ENCODE results near the gene ACTRT1.

DNA sequence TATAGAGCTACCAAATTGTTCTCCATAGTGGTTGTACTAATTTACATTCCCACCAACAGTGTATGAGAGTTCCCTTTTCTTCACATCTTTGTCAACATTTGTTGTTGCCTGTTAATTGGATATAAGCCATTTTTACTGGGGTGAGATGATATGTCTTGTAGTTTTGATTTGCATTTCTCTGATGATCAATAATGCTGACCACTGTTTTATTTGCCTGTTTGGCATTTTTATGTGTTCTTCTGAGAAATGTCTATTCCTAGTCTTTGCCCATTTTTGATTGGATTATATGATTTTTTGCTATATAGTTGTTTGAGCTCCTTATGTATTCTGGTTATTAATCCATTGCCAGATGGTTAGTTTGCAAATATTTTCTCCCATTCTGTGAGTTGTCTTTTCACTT lies 44.3 kb downstream of the ACTRT1 start:
- TF ChIP-seq HDAC2 (IDR thresholded peaks at IDR 0.05), result no peak
- TF ChIP-seq, protein P1, sequence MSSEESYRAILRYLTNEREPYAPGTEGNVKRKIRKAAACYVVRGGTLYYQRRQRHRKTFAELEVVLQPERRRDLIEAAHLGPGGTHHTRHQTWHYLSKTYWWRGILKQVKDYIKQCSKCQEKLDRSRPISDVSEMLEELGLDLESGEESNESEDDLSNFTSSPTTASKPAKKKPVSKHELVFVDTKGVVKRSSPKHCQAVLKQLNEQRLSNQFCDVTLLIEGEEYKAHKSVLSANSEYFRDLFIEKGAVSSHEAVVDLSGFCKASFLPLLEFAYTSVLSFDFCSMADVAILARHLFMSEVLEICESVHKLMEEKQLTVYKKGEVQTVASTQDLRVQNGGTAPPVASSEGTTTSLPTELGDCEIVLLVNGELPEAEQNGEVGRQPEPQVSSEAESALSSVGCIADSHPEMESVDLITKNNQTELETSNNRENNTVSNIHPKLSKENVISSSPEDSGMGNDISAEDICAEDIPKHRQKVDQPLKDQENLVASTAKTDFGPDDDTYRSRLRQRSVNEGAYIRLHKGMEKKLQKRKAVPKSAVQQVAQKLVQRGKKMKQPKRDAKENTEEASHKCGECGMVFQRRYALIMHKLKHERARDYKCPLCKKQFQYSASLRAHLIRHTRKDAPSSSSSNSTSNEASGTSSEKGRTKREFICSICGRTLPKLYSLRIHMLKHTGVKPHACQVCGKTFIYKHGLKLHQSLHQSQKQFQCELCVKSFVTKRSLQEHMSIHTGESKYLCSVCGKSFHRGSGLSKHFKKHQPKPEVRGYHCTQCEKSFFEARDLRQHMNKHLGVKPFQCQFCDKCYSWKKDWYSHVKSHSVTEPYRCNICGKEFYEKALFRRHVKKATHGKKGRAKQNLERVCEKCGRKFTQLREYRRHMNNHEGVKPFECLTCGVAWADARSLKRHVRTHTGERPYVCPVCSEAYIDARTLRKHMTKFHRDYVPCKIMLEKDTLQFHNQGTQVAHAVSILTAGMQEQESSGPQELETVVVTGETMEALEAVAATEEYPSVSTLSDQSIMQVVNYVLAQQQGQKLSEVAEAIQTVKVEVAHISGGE (CRISPR knock-in tag; IDR thresholded peaks at IDR 0.05), result no peak
- TF ChIP-seq HDAC6 (IDR thresholded peaks at IDR 0.05; ENCODE audit: unreplicated experiment), result no peak
- TF ChIP-seq, protein P2, sequence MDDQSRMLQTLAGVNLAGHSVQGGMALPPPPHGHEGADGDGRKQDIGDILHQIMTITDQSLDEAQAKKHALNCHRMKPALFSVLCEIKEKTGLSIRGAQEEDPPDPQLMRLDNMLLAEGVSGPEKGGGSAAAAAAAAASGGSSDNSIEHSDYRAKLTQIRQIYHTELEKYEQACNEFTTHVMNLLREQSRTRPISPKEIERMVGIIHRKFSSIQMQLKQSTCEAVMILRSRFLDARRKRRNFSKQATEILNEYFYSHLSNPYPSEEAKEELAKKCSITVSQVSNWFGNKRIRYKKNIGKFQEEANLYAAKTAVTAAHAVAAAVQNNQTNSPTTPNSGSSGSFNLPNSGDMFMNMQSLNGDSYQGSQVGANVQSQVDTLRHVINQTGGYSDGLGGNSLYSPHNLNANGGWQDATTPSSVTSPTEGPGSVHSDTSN (IDR thresholded peaks at IDR 0.05; ENCODE audit: insufficient replicate concordance, low read depth, low read length), result no peak
- TF ChIP-seq MYC (IDR thresholded peaks at IDR 0.05; ENCODE audit: insufficient read depth, insufficient read length, insufficient replicate concordance, low read length, severe bottlenecking), result no peak
- TF ChIP-seq ZNF274 (IDR thresholded peaks at IDR 0.05; ENCODE audit: insufficient read depth, insufficient read length), result no peak
- TF ChIP-seq, protein P3, sequence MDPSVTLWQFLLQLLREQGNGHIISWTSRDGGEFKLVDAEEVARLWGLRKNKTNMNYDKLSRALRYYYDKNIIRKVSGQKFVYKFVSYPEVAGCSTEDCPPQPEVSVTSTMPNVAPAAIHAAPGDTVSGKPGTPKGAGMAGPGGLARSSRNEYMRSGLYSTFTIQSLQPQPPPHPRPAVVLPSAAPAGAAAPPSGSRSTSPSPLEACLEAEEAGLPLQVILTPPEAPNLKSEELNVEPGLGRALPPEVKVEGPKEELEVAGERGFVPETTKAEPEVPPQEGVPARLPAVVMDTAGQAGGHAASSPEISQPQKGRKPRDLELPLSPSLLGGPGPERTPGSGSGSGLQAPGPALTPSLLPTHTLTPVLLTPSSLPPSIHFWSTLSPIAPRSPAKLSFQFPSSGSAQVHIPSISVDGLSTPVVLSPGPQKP (IDR thresholded peaks at IDR 0.05; ENCODE audit: low read depth, low read length), result no peak
- no peak for TF ChIP-seq GABPA (IDR thresholded peaks at IDR 0.05; ENCODE audit: low read depth)

Data from GM12878 (cell line).